HG03354 (cell line): ENCODE data around the gene MON1A.

ENCODE experiments used
- ATAC-seq: cut with Tn5 transposase; IDR thresholded peaks from one replicate; pipeline ENCODE4 v1.9.1; 2021; ENCODE audit warnings: mild to moderate bottlenecking; ENCODE audit not compliant: unreplicated experiment, poor library complexity, severe bottlenecking

MON1A gene

GRCh38 chr3:49899815-49900214 lies 29.8 kb downstream of the MON1A start:
- ATAC-seq = no peak

- ATAC-seq = no peak
Observed at GRCh38 chr3:49898991-49899390, 30.6 kb downstream of the MON1A start.

GRCh38 chr3:49896345-49896744 lies 33.3 kb downstream of the MON1A start:
- ATAC-seq = no peak

GRCh38 chr3:49895791-49896190 lies 33.8 kb downstream of the MON1A start:
- no peak for ATAC-seq

GRCh38 chr3:49889296-49889695 lies 40.3 kb downstream of the MON1A start:
- ATAC-seq = no peak

GRCh38 chr3:49886922-49887265 lies 42.7 kb downstream of the MON1A start:
- no peak for ATAC-seq

- no peak for ATAC-seq
Observed at GRCh38 chr3:49883998-49884397, 45.6 kb downstream of the MON1A start.

- ATAC-seq = no peak
Observed at GRCh38 chr3:49882166-49882565, 47.4 kb downstream of the MON1A start.

- ATAC-seq = no peak
Observed at GRCh38 chr3:49880581-49881315, 48.9 kb downstream of the MON1A start.

GRCh38 chr3:49879721-49880120 lies 49.9 kb downstream of the MON1A start:
- ATAC-seq = no peak

- no peak for ATAC-seq
Observed at GRCh38 chr3:49878686-49879085, 50.9 kb downstream of the MON1A start.

GRCh38 chr3:49877716-49878115 lies 51.9 kb downstream of the MON1A start:
- no peak for ATAC-seq

- ATAC-seq = no peak
Observed at GRCh38 chr3:49876567-49876966, 53.0 kb downstream of the MON1A start.

GRCh38 chr3:49873623-49874022 lies 56.0 kb downstream of the MON1A start:
- no peak for ATAC-seq

- ATAC-seq = no peak
Observed at GRCh38 chr3:49872801-49873281, 56.8 kb downstream of the MON1A start.

GRCh38 chr3:49871531-49872153 lies 58.0 kb downstream of the MON1A start:
- no peak for ATAC-seq

- ATAC-seq = no peak
Observed at GRCh38 chr3:49869525-49870126, 60.0 kb downstream of the MON1A start, which contains the start of gene CAMKV. TSS of gene CAMKV (minus strand) at chr3:49869906. CDS start at chr3:49862388, 7,518 bp downstream.

- no peak for ATAC-seq
Observed at GRCh38 chr3:49868862-49869466, 60.6 kb downstream of the MON1A start.

- ATAC-seq = no peak
Observed at GRCh38 chr3:49867871-49868321, 61.7 kb downstream of the MON1A start.

- no peak for ATAC-seq
Observed at GRCh38 chr3:49867400-49867799, 62.2 kb downstream of the MON1A start.
